Measurements from ENCODE around the gene BRICD5.

The BRICD5 gene

GRCh38 chr16:2163211-2163881 is 47.3 kb downstream of the BRICD5 start:
- DNase-seq (ENCODE audit: low read depth), result no peak

GRCh38 chr16:2162676-2163118 is 48.0 kb downstream of the BRICD5 start:
- no peak for DNase-seq (ENCODE audit: low read depth)

GRCh38 chr16:2161911-2162310 is 48.8 kb downstream of the BRICD5 start:
- no peak for DNase-seq (ENCODE audit: low read depth)

- no peak for DNase-seq (ENCODE audit: low read depth)
Observed at GRCh38 chr16:2160915-2161551, 49.6 kb downstream of the BRICD5 start.

Measured in activated T-cell treated with anti-CD3 and anti-CD28 coated beads for 48 hours (primary cell).